ENCODE measurements around the gene DPP4. TPM values are rescaled to one million over a fixed set of nuclear protein-coding genes. Genes with fewer than 3 reads are reported as not detected.

DPP4 gene
- total RNA-seq, 1 experiment from 2014 or later, result 0.80 TPM

DNA sequence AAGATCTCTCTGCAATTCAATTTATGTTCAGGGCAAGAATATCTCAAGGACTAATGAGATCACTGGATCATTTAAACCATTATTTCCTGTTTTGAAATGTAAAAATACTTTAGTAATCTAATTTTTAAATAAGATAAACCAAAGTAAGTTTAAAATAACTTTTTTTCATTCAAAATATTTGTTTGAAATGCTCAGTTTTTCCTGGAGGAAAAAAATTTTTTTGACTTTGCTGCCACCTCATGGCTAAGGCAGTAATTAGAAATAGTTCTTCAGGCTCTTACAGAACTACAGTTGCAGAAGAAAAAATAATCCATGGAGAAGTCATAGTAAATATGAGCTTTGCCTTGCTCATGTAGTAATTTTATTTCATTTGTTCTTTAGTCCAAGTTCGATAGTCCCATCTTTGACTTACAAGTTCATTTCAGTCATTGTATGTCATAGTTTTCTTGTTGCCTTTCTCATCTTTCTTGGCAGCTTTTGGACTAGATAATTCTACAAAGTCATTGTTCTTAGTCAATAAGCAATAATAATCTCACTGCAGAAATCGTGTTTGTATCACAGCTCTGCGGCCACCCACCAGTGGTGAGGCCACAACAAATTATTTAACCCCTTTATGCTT lies 127.4 kb downstream of the DPP4 start:
- intact Hi-C loops (cut with micrococcal nuclease; ENCODE audit: unreplicated experiment), result loop anchor here (1.0 to 5.0 kb wide), 3 partner anchors 176 to 724 kb away; no protein-coding TSS in a partner anchor

DNA sequence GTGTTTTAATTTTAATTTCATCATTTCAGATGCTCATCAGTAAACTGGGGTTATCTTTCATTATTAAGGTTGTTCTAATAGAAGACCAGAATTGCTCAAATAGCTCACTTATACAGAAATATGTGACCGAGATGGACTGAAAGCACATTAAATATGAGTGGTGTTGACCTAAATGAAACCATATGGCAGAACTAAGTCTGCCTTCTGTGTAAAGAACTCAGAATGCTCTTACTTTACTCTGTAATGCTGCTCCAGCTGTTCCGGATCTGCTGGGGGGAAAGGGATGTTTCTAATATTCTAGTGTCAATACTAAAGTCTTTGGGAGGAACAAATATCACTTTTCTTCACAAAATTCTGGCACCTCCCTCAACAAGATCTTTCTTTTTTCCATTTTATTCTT lies 131.0 kb downstream of the DPP4 start:
- intact Hi-C loops (cut with micrococcal nuclease; ENCODE audit: unreplicated experiment), result no loop called here
- Histone ChIP-seq H3K27me3 (replicated peaks; ENCODE audit: insufficient read depth, low read depth, low read length, poor library complexity) (no peaks in the 10 kb centered on the region), H3K9me3 (ENCODE audit: low read depth, low read length, poor library complexity, severe bottlenecking) (no peaks in the 10 kb centered on the region), H3K27ac (ENCODE audit: low read depth, low read length, poor library complexity, severe bottlenecking) (no peak overlapping the region), H3K36me3 (ENCODE audit: insufficient read depth, low read length, poor library complexity, severe bottlenecking) (no peaks in the 10 kb centered on the region), H3K4me3 (ENCODE audit: low read depth, low read length, poor library complexity, severe bottlenecking) (no peak overlapping the region), H3K4me1 (ENCODE audit: insufficient read depth, low read length, poor library complexity, severe bottlenecking) (no peaks in the 10 kb centered on the region)
- ChIA-PET POLR2A (ENCODE audit: low non-redundant PET) (no interaction called here), CTCF (interaction anchor here (0.6 kb wide), 1 partner anchor 372 kb away, joined by 7 read pairs; no protein-coding TSS in a partner anchor)
- TF ChIP-seq EZH2 (IDR thresholded peaks at IDR 0.05; ENCODE audit: borderline replicate concordance, low read depth, low read length, poor library complexity, severe bottlenecking), result no peak
- TF ChIP-seq, protein P1, sequence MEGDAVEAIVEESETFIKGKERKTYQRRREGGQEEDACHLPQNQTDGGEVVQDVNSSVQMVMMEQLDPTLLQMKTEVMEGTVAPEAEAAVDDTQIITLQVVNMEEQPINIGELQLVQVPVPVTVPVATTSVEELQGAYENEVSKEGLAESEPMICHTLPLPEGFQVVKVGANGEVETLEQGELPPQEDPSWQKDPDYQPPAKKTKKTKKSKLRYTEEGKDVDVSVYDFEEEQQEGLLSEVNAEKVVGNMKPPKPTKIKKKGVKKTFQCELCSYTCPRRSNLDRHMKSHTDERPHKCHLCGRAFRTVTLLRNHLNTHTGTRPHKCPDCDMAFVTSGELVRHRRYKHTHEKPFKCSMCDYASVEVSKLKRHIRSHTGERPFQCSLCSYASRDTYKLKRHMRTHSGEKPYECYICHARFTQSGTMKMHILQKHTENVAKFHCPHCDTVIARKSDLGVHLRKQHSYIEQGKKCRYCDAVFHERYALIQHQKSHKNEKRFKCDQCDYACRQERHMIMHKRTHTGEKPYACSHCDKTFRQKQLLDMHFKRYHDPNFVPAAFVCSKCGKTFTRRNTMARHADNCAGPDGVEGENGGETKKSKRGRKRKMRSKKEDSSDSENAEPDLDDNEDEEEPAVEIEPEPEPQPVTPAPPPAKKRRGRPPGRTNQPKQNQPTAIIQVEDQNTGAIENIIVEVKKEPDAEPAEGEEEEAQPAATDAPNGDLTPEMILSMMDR (conservative IDR thresholded peaks at IDR 0.05; ENCODE audit: low read depth, low read length), result no peak
- BruUV-seq (replicated peaks), result no TSS peak
- no peak for DNase-seq (ENCODE audit: low spot score)

More for the DNA sequence above, 127.4 kb downstream of the DPP4 start:
- DNase-seq (ENCODE audit: low spot score), result peak; percentile 56
- BruUV-seq (replicated peaks), result no TSS peak
- ChIA-PET CTCF (no interaction called here), POLR2A (ENCODE audit: low non-redundant PET) (no interaction called here)
- Histone ChIP-seq H3K36me3 (ENCODE audit: insufficient read depth, low read length, poor library complexity, severe bottlenecking) (no peaks in the 10 kb centered on the region), H3K4me3 (ENCODE audit: low read depth, low read length, poor library complexity, severe bottlenecking) (no peak overlapping the region), H3K27me3 (replicated peaks; ENCODE audit: insufficient read depth, low read depth, low read length, poor library complexity) (no peaks in the 10 kb centered on the region), H3K9me3 (ENCODE audit: low read depth, low read length, poor library complexity, severe bottlenecking) (no peaks in the 10 kb centered on the region), H3K27ac (ENCODE audit: low read depth, low read length, poor library complexity, severe bottlenecking) (no peak overlapping the region), H3K4me1 (ENCODE audit: insufficient read depth, low read length, poor library complexity, severe bottlenecking) (no peaks in the 10 kb centered on the region)
- no peak for TF ChIP-seq EZH2 (IDR thresholded peaks at IDR 0.05; ENCODE audit: borderline replicate concordance, low read depth, low read length, poor library complexity, severe bottlenecking)
- TF ChIP-seq, protein P1 (conservative IDR thresholded peaks at IDR 0.05; ENCODE audit: low read depth, low read length), result peak; percentile 72

Other genes with a start within 250 kb of the DPP4 start
- not detected in 2 replicates for gene GCG, start 78.0 kb upstream of the DPP4 start, total RNA-seq (2021)
- 0.88 and 2.3 TPM in 2 replicates for gene FAP, start 169.2 kb upstream of the DPP4 start, total RNA-seq (2021)
- 5.1 and 6.9 TPM in 2 replicates for gene IFIH1, start 244.5 kb upstream of the DPP4 start, total RNA-seq (2021)

Measured in A673 (cell line).